ENCODE measurements around the gene CACNA2D1. TPM values are rescaled to one million over a fixed set of nuclear protein-coding genes. Genes with fewer than 3 reads are reported as not detected.

The CACNA2D1 gene
- total and polyA plus RNA-seq, 4 donors = 1.1 to 33.4 (median 6.5) TPM

- 90 to 96% methylated on average over 2 of the region's 2 CpGs for WGBS, 2 donors
- H3K9me3 ChIP-seq (ENCODE audit: control insufficient read depth in 4 of 4, insufficient read depth in 3 of 4, low read length in 3 of 4) = no peaks in the 10 kb centered on the region
- TF ChIP-seq, protein P1, sequence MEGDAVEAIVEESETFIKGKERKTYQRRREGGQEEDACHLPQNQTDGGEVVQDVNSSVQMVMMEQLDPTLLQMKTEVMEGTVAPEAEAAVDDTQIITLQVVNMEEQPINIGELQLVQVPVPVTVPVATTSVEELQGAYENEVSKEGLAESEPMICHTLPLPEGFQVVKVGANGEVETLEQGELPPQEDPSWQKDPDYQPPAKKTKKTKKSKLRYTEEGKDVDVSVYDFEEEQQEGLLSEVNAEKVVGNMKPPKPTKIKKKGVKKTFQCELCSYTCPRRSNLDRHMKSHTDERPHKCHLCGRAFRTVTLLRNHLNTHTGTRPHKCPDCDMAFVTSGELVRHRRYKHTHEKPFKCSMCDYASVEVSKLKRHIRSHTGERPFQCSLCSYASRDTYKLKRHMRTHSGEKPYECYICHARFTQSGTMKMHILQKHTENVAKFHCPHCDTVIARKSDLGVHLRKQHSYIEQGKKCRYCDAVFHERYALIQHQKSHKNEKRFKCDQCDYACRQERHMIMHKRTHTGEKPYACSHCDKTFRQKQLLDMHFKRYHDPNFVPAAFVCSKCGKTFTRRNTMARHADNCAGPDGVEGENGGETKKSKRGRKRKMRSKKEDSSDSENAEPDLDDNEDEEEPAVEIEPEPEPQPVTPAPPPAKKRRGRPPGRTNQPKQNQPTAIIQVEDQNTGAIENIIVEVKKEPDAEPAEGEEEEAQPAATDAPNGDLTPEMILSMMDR (IDR thresholded peaks at IDR 0.05; ENCODE audit: control extremely low read depth, extremely low read depth) = no peak
- no peak overlapping the region for H3K4me3 ChIP-seq
- no peaks in the 10 kb centered on the region for H3K27me3 ChIP-seq (ENCODE audit: control insufficient read depth in 3 of 3, insufficient read depth in 3 of 3, low read length in 2 of 3)
- H3K36me3 ChIP-seq (ENCODE audit: control insufficient read depth in 4 of 4, insufficient read depth in 4 of 4, low read length in 4 of 4) = no peaks in the 10 kb centered on the region
- no peak for DNase-seq
- ATAC-seq (ENCODE audit: insufficient read depth, low FRiP score) = no peak
- no peak overlapping the region for H3K27ac ChIP-seq (ENCODE audit: low read depth in 1 of 2, low read length in 1 of 2)
- H3K9ac ChIP-seq (ENCODE audit: insufficient read depth in 1 of 2, low read length in 2 of 2) = no peak overlapping the region
- H3K4me1 ChIP-seq (ENCODE audit: control insufficient read depth in 5 of 5, insufficient read depth in 5 of 5, low read length in 5 of 5) = peaks cover 0 to 2% (median 0%) of the 10 kb centered on the region in 5 donors
Observed at GRCh38 chr7:82325416-82325815, 118.2 kb downstream of the CACNA2D1 start.

DNA sequence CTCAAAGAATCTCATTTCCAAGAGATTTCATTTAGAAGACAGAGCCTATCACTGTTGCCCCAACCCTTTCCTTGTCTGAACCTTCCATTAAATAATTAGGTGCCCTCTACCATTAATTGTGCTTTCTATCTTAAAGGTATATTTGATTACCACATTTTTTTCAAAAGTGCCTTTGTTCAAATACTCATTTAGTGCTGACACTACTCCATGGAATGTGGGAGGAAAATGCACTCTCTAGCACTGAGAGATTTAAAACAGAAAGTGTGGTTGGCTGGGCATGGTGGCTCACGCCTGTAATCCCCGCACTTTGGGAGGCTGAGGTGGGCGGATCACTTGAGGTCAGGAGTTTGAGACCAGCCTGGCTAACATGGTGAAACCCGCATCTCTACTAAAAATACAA lies 119.8 kb downstream of the CACNA2D1 start:
- peaks cover 0 to 6% (median 3%) of the 10 kb centered on the region in 5 donors for H3K4me1 ChIP-seq (ENCODE audit: control insufficient read depth in 5 of 5, insufficient read depth in 5 of 5, low read length in 5 of 5)
- H3K9me3 ChIP-seq (ENCODE audit: control insufficient read depth in 4 of 4, insufficient read depth in 3 of 4, low read length in 3 of 4) = no peaks in the 10 kb centered on the region
- H3K27ac ChIP-seq (ENCODE audit: low read depth in 1 of 2, low read length in 1 of 2) = no peak overlapping the region
- H3K9ac ChIP-seq (ENCODE audit: insufficient read depth in 1 of 2, low read length in 2 of 2) = no peak overlapping the region
- no peaks in the 10 kb centered on the region for H3K27me3 ChIP-seq (ENCODE audit: control insufficient read depth in 3 of 3, insufficient read depth in 3 of 3, low read length in 2 of 3)
- DNase-seq (no peak), ATAC-seq (ENCODE audit: insufficient read depth, low FRiP score) (no peak)
- no peak overlapping the region for H3K4me3 ChIP-seq
- TF ChIP-seq, protein P1 (IDR thresholded peaks at IDR 0.05; ENCODE audit: control extremely low read depth, extremely low read depth) = no peak
- WGBS, 2 donors = 91 to 92% methylated on average over 4 of the region's 4 CpGs
- H3K36me3 ChIP-seq (ENCODE audit: control insufficient read depth in 4 of 4, insufficient read depth in 4 of 4, low read length in 4 of 4) = no peaks in the 10 kb centered on the region

- 53 to 78% methylated on average over 4 of the region's 4 CpGs for WGBS, 2 donors
- Histone ChIP-seq H3K4me1 (ENCODE audit: control insufficient read depth in 5 of 5, insufficient read depth in 5 of 5, low read length in 5 of 5) (peaks cover 1 to 11% (median 4%) of the 10 kb centered on the region in 5 donors), H3K9ac (ENCODE audit: insufficient read depth in 1 of 2, low read length in 2 of 2) (no peak overlapping the region), H3K4me3 (no peak overlapping the region), H3K36me3 (ENCODE audit: control insufficient read depth in 4 of 4, insufficient read depth in 4 of 4, low read length in 4 of 4) (no peaks in the 10 kb centered on the region), H3K27ac (ENCODE audit: low read depth in 1 of 2, low read length in 1 of 2) (peak overlapping the region in 1 of 2 donors; percentile 60), H3K27me3 (ENCODE audit: control insufficient read depth in 3 of 3, insufficient read depth in 3 of 3, low read length in 2 of 3) (no peaks in the 10 kb centered on the region), H3K9me3 (ENCODE audit: control insufficient read depth in 4 of 4, insufficient read depth in 3 of 4, low read length in 3 of 4) (no peaks in the 10 kb centered on the region)
- ATAC-seq (ENCODE audit: insufficient read depth, low FRiP score) (no peak), DNase-seq (peak; percentile 75 to 83 (median 77))
- TF ChIP-seq, protein P1 (IDR thresholded peaks at IDR 0.05; ENCODE audit: control extremely low read depth, extremely low read depth) = no peak
Observed at GRCh38 chr7:82319674-82320118, 123.9 kb downstream of the CACNA2D1 start.

DNA sequence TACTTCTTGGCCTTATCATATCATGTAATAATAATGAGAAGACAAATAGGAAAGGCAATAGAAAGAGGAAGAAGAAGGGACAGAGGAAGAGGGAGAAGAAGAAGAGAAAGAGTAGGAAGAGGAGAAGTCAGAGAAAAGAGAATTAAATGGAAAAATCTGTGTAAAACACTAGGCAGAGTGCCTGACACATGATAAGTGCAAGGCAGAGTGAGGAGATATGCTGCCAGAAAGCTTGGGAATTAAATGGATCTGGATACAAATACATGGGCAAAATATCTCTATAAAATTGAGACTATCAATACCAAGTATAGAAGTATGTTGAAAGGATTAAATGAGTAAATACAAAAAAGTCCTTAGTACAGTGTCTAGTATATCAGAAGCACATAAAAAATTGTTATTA lies 124.8 kb downstream of the CACNA2D1 start:
- H3K27ac ChIP-seq (ENCODE audit: low read depth in 1 of 2, low read length in 1 of 2) = no peak overlapping the region
- H3K27me3 ChIP-seq (ENCODE audit: control insufficient read depth in 3 of 3, insufficient read depth in 3 of 3, low read length in 2 of 3) = no peaks in the 10 kb centered on the region
- ATAC-seq (ENCODE audit: insufficient read depth, low FRiP score) (no peak), DNase-seq (no peak)
- TF ChIP-seq, protein P1 (IDR thresholded peaks at IDR 0.05; ENCODE audit: control extremely low read depth, extremely low read depth) = no peak
- H3K9ac ChIP-seq (ENCODE audit: insufficient read depth in 1 of 2, low read length in 2 of 2) = no peak overlapping the region
- no peak overlapping the region for H3K4me3 ChIP-seq
- H3K9me3 ChIP-seq (ENCODE audit: control insufficient read depth in 4 of 4, insufficient read depth in 3 of 4, low read length in 3 of 4) = no peaks in the 10 kb centered on the region
- no peaks in the 10 kb centered on the region for H3K36me3 ChIP-seq (ENCODE audit: control insufficient read depth in 4 of 4, insufficient read depth in 4 of 4, low read length in 4 of 4)
- H3K4me1 ChIP-seq (ENCODE audit: control insufficient read depth in 5 of 5, insufficient read depth in 5 of 5, low read length in 5 of 5) = peaks cover 1 to 11% (median 4%) of the 10 kb centered on the region in 5 donors

Measured in lung (tissue), 12 donors.